ENCODE results near the gene ANKHD1.
"Not testable (repeated sequence)": the region's sequence is repeated elsewhere in the genome, so short reads cannot be mapped to it uniquely, and the experiment has no call there.

Gene ANKHD1

DNA sequence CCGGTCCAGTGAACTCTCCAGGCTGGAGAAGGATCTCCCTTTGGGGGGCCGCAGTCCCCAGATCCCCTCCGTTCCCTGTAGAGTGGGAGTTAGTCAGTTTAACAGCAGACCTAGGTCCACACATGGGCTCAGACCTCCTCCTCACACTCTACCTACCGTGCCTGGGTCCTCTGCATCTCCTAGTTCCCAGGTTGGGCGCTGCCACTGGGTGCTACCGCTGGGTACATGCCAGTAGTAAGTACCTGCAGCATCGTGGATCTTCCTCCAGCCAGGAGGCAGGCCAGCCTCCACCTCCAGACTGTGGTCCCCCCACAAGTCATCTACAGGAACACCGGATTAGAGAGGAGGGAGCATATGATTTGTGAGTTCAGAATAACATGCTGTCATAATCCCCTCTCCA, 162.0 kb downstream of the ANKHD1 start:
- no peak for DNase-seq (ENCODE audit: low read depth in 3 of 3)

DNA sequence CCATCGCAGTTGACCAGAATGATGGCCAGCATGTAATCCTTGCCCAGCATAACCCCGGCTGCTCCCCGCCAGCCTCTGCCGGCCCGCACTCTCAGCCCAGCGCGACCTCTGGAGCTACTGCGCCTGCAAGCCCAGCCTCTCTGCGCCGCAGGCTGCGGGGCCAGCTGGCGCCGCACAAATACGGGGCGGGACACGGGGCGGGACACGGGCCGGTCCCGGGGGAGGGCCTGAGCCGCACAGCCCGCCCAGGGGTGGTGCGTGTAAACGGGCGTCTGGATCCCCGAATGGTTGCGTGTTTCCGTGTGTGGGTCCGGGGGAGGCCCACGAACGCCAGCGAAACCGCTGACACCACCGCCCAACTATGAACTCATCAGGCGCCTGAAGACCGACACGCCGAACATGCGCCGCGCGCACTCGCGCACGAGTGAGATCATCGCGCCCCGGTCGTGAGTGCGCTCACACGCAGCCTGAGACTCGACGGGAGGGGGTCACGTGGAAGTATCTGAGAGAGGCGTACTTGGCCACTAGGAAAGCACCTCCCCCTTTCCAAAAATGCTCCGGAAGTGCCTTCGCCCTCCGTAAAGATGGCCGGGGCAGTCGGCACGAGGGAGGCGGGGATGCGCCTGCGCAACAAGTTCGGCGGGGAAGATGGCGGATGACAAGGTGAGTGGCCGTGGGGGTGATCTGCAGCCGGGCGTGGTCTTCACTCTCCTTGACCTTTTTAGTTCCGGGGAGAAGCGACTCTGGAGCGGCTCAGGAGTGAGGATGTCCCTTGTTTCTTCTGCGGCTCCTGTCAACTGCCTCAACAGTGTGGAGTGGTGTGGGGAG, 162.8 kb downstream of the ANKHD1 start, which contains the start of the genes APBB3 and SLC35A4:
Gene APBB3, minus strand, starts transcription at position 403 of the 828 bp plus-strand sequence. Its CDS starts 353 bp downstream, at position 50.
Gene SLC35A4, plus strand, starts transcription at position 633 of the 828 bp plus-strand sequence. CDS start 2,342 bp downstream, outside the sequence.
- DNase-seq (ENCODE audit: low read depth in 3 of 3) = peak; percentile 91 to 95 (median 94)

DNA sequence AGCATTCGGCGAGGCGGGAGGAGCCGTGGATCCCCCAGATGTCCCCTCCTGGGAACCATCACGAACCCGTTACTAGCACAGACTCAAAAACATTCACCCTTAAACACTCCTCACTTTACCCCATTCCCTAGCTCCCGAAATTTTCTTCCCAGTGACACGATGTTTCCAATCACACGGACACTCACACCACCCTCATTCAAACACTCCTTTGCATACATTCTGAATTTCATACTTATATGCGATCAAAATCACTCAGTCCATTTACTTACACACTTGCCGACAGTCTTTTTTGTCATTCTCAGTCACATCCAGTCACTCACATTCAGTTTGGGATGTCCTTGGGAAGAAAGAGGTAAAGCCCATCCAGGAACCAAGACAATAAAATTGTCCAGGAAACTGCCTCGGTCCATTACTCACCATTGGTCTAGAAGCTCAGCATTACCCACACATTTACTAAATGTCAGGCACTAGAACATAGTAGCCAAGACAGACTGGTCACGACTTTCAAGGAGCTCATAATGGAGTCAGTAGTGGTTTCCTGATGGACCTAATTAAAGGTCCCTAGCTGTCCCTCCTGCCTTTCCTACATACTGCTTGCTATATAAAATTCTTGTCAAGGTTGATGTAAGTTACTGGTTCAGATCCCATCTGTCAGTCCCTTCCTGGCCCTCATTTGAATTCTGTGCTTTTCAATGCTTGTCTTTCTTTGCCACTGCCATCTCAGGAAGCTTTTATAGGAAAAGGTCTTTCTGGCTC, 163.6 kb downstream of the ANKHD1 start:
- DNase-seq (ENCODE audit: low read depth in 3 of 3) = no peak

DNA sequence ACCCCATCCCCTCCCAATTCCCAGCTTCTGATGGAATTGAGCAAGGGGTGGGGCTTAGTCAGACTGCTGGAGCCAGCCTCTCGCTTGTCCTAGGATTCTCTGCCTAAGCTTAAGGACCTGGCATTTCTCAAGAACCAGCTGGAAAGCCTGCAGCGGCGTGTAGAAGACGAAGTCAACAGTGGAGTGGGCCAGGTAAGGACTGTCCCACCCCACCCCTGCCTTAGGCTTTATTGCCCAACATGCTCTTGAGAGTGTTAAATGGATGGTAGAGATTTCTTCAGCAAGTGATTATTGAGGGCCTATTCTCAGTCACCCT, 164.1 kb downstream of the ANKHD1 start:
- DNase-seq (ENCODE audit: low read depth in 3 of 3) = no peak

DNA sequence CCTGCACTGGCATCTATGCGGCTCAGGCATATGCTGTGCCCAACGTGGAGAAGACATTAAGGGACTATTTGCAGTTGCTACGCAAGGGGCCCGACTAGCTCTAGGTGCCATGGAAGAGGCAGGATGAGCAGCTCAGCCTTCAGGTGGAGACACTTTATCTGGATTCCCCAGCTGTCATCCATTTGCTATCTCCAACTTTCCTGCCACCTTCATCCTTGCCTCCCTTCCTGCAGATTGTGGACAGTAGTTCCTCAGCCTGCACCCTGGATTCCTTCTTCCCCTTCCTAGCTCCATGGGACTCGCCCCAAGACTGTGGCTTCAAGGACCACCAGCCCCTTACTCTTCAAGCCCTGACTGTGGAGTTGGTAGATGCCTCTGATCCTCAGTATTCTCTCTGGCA, 165.0 kb downstream of the ANKHD1 start:
- DNase-seq (ENCODE audit: low read depth in 3 of 3) = no peak

DNA sequence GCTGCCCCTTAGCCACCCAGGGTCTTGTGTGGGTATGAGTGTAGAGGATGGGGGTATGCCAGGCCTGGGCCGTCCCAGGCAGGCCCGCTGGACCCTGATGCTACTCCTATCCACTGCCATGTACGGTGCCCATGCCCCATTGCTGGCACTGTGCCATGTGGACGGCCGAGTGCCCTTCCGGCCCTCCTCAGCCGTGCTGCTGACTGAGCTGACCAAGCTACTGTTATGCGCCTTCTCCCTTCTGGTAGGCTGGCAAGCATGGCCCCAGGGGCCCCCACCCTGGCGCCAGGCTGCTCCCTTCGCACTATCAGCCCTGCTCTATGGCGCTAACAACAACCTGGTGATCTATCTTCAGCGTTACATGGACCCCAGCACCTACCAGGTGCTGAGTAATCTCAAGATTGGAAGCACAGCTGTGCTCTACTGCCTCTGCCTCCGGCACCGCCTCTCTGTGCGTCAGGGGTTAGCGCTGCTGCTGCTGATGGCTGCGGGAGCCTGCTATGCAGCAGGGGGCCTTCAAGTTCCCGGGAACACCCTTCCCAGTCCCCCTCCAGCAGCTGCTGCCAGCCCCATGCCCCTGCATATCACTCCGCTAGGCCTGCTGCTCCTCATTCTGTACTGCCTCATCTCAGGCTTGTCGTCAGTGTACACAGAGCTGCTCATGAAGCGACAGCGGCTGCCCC, 165.6 kb downstream of the ANKHD1 start:
- no peak for DNase-seq (ENCODE audit: low read depth in 3 of 3)

DNA sequence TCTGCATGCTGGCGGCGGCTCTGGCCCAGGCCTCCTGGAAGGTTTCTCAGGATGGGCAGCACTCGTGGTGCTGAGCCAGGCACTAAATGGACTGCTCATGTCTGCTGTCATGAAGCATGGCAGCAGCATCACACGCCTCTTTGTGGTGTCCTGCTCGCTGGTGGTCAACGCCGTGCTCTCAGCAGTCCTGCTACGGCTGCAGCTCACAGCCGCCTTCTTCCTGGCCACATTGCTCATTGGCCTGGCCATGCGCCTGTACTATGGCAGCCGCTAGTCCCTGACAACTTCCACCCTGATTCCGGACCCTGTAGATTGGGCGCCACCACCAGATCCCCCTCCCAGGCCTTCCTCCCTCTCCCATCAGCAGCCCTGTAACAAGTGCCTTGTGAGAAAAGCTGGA, 166.2 kb downstream of the ANKHD1 start:
- DNase-seq (ENCODE audit: low read depth in 3 of 3) = no peak

DNA sequence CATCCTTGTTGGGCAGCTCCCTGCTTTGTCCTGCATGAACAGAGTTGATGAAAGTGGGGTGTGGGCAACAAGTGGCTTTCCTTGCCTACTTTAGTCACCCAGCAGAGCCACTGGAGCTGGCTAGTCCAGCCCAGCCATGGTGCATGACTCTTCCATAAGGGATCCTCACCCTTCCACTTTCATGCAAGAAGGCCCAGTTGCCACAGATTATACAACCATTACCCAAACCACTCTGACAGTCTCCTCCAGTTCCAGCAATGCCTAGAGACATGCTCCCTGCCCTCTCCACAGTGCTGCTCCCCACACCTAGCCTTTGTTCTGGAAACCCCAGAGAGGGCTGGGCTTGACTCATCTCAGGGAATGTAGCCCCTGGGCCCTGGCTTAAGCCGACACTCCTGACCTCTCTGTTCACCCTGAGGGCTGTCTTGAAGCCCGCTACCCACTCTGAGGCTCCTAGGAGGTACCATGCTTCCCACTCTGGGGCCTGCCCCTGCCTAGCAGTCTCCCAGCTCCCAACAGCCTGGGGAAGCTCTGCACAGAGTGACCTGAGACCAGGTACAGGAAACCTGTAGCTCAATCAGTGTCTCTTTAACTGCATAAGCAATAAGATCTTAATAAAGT, 166.9 kb downstream of the ANKHD1 start:
- DNase-seq (ENCODE audit: low read depth in 3 of 3) = no peak

DNA sequence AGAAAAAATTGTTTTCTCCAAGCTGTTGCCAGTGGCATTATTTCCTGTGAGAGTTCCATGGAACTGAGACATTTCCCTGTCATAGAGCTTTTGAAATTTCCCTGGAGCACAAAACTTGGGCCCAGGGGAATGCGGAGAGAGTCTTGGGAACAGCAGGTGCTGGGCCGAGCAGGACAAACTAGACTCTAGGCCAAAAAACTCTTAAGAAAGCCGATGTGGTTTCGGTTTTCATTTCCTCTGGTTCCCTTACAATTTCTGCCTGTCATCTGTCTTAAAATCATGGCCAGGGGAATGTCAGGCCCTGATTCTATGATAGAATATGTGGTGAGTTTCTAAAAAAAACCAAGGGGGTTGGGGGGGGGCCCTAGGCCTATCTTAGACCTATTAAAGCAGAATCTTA, 167.6 kb downstream of the ANKHD1 start:
- DNase-seq (ENCODE audit: low read depth in 3 of 3) = no peak

DNA sequence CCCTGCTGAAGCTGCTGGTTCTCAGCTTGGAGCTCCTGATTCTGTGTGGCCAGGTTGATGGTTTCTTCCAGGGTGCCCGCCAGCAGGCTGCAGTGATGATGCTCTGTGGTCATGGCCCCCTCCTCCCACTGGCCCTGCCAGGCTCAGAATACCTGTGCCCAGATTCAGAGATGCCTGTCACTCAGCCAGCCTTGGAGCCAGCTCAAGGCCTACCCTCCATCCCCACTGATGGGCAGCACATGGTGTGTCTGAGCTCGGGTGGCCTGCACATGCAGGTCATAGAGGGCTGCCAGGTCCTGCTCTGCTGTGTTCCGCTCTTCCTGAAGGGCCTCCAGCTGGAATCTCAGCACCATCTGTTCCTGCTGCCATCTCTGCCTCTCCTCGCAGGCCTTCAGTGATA, 168.4 kb downstream of the ANKHD1 start:
- DNase-seq (ENCODE audit: low read depth in 3 of 3) = no peak

DNA sequence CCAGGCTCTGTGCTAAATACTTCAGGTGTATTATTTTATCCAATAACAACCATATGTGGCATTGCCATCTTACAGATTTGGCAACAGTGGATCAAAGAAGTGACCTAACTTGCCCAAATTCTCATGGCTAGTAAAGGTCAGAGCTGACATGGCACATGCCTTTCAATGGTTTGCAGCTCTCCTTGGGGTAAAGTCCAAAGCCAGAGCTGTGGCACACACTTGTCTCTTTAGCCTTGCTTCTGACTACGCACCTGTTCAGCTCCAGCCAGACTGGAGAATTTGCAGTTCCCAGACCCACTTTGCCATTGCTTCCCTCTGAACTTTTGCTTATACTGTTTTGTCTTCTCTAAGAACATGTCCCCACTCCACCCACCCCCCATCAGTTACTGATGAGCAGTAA, 168.9 kb downstream of the ANKHD1 start:
- DNase-seq (ENCODE audit: low read depth in 3 of 3) = no peak

DNA sequence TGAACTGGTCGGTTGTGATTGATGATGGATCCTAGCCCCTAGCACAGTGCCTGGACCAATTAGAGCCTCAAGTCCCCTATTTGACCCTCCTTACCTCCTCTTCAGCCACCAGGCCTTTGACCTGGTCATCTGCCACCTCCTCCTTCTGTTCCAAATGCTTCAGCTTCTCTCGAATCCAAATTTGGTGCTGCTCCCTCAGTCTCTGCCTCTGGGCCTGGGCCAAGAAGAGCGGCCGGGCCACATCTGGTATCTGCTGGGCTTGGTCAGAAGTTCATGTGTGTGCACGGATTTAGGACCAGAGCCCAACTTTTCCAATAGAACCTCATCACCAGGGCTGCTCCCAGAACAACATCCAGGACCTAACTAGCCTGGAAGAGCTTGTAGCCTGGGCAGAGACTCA, 169.5 kb downstream of the ANKHD1 start:
- DNase-seq (ENCODE audit: low read depth in 3 of 3) = no peak

DNA sequence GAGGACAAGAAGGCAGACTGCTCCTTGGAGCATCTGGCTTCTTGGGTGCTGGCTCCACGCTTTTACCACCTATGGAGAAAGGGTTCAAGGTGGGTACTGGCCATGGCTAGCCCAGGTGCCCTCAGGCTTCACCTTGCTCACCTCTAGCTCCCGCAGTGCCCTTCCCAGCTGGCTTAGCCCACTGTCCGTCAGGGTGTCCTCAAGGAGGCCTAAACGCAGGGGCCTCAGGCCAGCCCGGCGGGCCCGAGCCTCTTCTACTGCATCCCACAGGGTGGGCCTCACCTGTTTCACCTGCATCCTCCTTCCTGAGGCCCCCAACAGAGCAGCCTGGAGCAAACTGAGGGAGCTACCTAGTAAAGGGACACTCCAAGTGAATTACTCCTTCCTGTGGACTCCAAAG, 172.1 kb downstream of the ANKHD1 start:
- no peak for DNase-seq (ENCODE audit: low read depth in 3 of 3)

DNA sequence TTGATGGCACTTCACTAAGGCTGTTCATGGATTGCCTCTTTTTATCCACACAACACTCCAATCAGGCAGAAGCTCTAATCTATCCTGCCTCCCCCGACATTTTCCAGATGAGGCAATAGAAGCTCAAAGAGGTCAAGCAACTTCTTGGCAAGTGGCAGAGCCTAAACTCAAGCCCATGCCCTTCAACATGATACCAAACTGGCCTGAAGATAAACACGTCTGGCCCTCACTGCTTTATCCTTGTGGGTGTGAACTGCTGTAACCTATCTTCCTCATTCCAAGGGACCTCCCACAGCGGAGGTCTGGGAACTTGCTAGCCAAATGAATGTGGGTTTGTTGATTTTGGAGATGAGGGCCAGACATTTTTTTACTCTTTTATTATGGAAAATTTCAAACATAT, 172.5 kb downstream of the ANKHD1 start:
- DNase-seq (ENCODE audit: low read depth in 3 of 3) = no peak

DNA sequence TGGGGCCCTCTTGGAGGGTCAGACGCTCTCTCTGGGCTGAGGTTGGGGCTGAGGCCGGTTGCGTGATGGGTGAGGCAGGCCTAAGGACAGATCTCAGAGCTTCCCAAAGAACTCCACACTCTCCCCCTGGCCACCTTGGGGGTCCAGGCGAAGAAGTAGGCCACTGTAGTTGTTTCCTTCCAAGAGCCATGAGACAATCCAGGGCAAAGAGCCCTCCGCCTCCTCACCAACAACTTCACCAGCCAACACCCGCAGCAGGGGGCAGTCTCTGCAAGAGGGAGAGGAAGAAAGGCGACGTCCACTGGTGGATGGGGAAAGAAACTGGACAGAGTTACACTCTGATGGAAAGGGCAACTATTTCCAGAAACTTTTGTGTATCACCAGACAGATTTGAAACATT, 173.7 kb downstream of the ANKHD1 start:
- DNase-seq (ENCODE audit: low read depth in 3 of 3) = no peak

DNA sequence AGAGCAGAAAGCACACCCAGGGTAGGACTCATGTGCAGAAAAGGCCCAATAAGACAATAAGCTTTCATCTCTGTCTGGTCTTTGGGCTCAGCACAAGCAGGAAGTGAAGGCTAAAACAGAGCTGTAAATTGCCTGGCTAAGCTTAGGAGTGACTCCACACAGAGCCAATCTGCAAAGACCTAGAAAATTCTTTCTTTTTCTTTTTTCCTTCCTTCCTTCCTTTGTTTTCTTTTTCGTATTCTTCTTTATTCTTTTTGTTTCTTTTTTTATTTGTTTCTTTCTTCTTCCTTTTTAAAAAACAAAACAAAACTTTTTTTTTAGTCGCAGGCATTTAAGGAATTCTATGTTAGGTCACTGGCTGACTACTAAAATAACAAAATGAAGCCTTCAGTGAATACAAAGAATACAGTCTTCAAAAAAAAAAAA, 175.2 kb downstream of the ANKHD1 start:
- DNase-seq (ENCODE audit: low read depth in 3 of 3) = no peak

DNA sequence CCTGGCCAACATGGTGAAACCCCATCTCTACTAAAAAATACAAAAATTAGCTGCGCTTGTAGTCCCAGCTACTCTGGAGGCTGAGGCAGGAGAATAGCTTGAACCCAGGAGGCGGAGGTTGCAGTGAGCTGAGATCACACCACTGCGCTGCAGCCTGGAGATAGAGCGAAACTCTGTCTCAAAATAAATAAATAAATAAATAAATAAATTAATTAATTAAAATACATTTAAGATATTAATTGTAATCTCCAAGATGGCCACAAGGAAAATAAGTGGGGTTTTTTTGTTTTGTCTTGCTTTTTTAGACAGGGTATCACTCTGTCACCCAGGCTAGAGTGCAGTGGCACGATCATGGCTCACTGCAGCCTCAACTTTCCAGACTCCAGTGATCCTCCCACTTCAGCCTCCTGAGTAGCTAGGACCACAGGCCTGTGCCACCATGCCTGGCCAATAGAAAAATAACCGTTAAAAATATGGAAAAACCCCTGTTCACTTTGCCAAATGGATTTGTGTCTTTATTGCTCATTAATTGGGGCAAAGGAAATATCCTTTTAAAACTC, 177.6 kb downstream of the ANKHD1 start:
- not testable (repeated sequence) for DNase-seq (ENCODE audit: low read depth in 3 of 3)

DNA sequence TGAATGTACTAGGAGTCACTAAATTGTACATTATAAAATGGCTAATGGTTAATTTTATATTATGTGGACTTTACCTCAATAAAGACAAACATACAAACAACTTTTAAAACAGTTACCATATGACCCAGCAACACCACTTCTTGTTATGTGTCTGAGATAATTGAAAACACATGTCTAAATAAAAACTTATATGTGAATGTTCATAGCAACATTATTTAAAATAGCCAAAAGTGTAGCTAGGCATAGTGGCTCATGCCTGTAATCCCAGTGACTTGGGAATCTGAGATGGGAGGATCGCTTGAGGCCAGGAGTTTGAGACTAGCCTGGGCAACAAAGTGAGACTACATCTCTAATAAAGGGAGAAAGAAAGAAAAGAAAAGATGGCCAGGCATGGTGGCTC, 185.9 kb downstream of the ANKHD1 start:
- DNase-seq (ENCODE audit: low read depth in 3 of 3) = no peak

DNA sequence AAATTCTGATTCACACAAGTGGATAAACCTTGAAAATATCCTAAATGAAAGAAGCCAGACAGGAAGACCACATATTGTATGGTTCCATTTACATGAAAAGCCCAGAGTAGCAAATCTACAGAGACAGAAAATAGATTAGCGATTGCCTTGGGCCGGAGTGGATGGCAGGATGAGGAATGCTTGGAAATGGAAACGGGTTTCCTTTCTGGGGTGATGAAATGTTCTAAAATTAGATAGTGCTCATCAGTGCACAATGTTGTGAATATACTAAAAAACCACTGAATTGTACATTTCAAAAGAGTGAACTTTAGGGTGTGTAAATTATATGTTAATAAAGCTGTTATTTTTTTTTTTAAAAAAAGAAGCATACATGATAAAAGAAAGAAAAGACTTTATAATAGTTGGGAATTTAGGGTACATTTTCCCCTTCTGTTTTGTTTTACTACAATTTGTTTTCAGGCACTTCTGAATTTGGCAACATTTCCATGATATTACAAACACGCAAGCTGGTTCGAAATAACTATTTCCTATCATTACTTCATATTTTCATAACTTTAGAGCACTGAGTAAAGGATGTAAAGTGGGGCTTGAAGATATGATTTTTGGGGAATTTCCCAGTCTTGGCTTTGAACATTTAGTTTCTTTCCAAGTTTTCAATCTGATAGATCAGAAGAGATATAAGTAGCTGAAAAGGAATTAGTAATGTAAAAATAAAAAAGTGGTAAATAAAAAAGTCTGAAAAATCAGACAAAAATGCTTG, 186.9 kb downstream of the ANKHD1 start:
- DNase-seq (ENCODE audit: low read depth in 3 of 3) = no peak

All from stimulated activated CD4-positive, alpha-beta T cell treated with anti-CD3 and anti-CD28 coated beads, TNF-alpha, amount 100 ng/mL, for 48 hours (primary cell).